Activated naive CD4-positive, alpha-beta T cell treated with anti-CD3 and anti-CD28 coated beads, Interleukin-2, amount 50 U/mL, for 16 hours (primary cell): ENCODE measurements around the gene OR1E2.
"Not testable (repeated sequence)": the region's sequence is repeated elsewhere in the genome, so short reads cannot be mapped to it uniquely, and the experiment has no call there.

Source experiments
- DNase-seq: peaks from one replicate; pipeline ENCODE4 v3.0.0-alpha.2; 2020

Gene OR1E2

GRCh38 chr17:3433741-3434140 lies at the start of gene OR1E2:
OR1E2 (minus strand) TSS chr17:3433841; CDS start chr17:3433841, 0 bp downstream.
- no peak for DNase-seq

GRCh38 chr17:3482852-3483251 lies 49.2 kb upstream of the OR1E2 start:
- no peak for DNase-seq

- DNase-seq, result no peak
Observed at GRCh38 chr17:3479988-3480387, 46.3 kb upstream of the OR1E2 start.

- no peak for DNase-seq
Observed at GRCh38 chr17:3475812-3476610, 42.4 kb upstream of the OR1E2 start, which contains the start of gene ASPA. ASPA (plus strand) TSS chr17:3475997; CDS start chr17:3476160, 163 bp downstream.

GRCh38 chr17:3475251-3475685 lies 41.6 kb upstream of the OR1E2 start:
- no peak for DNase-seq

- DNase-seq, result no peak
Observed at GRCh38 chr17:3474212-3474611, 40.6 kb upstream of the OR1E2 start.

- DNase-seq, result no peak
Observed at GRCh38 chr17:3472137-3472536, 38.5 kb upstream of the OR1E2 start.

- no peak for DNase-seq
Observed at GRCh38 chr17:3471599-3471998, 38.0 kb upstream of the OR1E2 start, which contains the start of gene SPATA22. SPATA22 (minus strand) TSS chr17:3471819; CDS start chr17:3469325, 2,494 bp downstream.

GRCh38 chr17:3469529-3469928 lies 35.9 kb upstream of the OR1E2 start:
- DNase-seq, result no peak

GRCh38 chr17:3466355-3466754 lies 32.7 kb upstream of the OR1E2 start:
- DNase-seq, result not testable (repeated sequence)

GRCh38 chr17:3448059-3448665 lies 14.5 kb upstream of the OR1E2 start:
- no peak for DNase-seq

- no peak for DNase-seq
Observed at GRCh38 chr17:3447625-3448024, 14.0 kb upstream of the OR1E2 start.

- no peak for DNase-seq
Observed at GRCh38 chr17:3440451-3440850, 6.8 kb upstream of the OR1E2 start.

GRCh38 chr17:3438368-3438767 lies 4.7 kb upstream of the OR1E2 start:
- DNase-seq, result no peak

- DNase-seq, result peak; percentile 15
Observed at GRCh38 chr17:3433215-3433614, 426 bp downstream of the OR1E2 start.

- DNase-seq, result no peak
Observed at GRCh38 chr17:3418222-3418621, 15.4 kb downstream of the OR1E2 start.

GRCh38 chr17:3415610-3416009 lies 18.0 kb downstream of the OR1E2 start:
- no peak for DNase-seq

- not testable (repeated sequence) for DNase-seq
Observed at GRCh38 chr17:3412216-3412615, 21.4 kb downstream of the OR1E2 start.

GRCh38 chr17:3411070-3411469 lies 22.6 kb downstream of the OR1E2 start, which contains the start of gene OR3A3:
OR3A3 (plus strand) TSS chr17:3411370.
- no peak for DNase-seq

- not testable (repeated sequence) for DNase-seq
Observed at GRCh38 chr17:3403856-3404255, 29.8 kb downstream of the OR1E2 start.

GRCh38 chr17:3401786-3402185 lies 31.9 kb downstream of the OR1E2 start:
- no peak for DNase-seq

GRCh38 chr17:3400055-3400454 lies 33.6 kb downstream of the OR1E2 start:
- DNase-seq, result no peak

GRCh38 chr17:3398310-3398709 lies 35.3 kb downstream of the OR1E2 start, which contains the start of gene OR1E1:
OR1E1 (minus strand) TSS chr17:3398410; CDS start chr17:3398410, 0 bp downstream.
- DNase-seq, result no peak

- not testable (repeated sequence) for DNase-seq
Observed at GRCh38 chr17:3397801-3398200, 35.8 kb downstream of the OR1E2 start.
